ENCODE data around the gene PSMB5. TPM values are rescaled to one million over a fixed set of nuclear protein-coding genes. Genes with fewer than 3 reads are reported as not detected.

The PSMB5 gene
- total and polyA plus RNA-seq, 4 experiments from 2014 or later = 31.4 to 56.6 (median 43.3) TPM

GRCh38 chr14:22991852-22992251 is 42.8 kb downstream of the PSMB5 start:
- intact Hi-C loops (cut with micrococcal nuclease) = no loop called here
- peaks cover 10 to 18% of the 10 kb centered on the region in 2 donors for H3K36me3 Mint-ChIP-seq
- POLR2A ChIA-PET (ENCODE audit: partially characterized antibody) = no interaction called here

GRCh38 chr14:22987291-22987690 is 47.4 kb downstream of the PSMB5 start:
- H3K4me3 Mint-ChIP-seq = no peak overlapping the region
- CTCF ChIA-PET (ENCODE audit: partially characterized antibody) = interaction anchor here (0.8 to 38.6 kb wide), 25 partner anchors 8 to 200 kb away, joined by 3 to 1070 read pairs (median 8); partner anchors contain the start of genes CDH24, HAUS4, PRMT5 and PSMB11
- POLR2A ChIA-PET (ENCODE audit: partially characterized antibody) = interaction anchor here (1.1 to 3.5 kb wide), 6 partner anchors 20 to 435 kb away, joined by 3 to 82 read pairs (median 7); partner anchors contain the start of genes CDH24 and PSMB5
- H3K27me3 Mint-ChIP-seq = no peaks in the 10 kb centered on the region
- no peaks in the 10 kb centered on the region for H3K27me3 ChIP-seq (ENCODE audit: insufficient read depth, low read length)
- H3K36me3 Mint-ChIP-seq = peaks cover 3 to 17% of the 10 kb centered on the region in 2 donors
- no peak overlapping the region for H3K27ac ChIP-seq (ENCODE audit: low read depth, low read length)
- H3K4me1 ChIP-seq (ENCODE audit: insufficient read depth, low read length) = peaks cover 8% of the 10 kb centered on the region
- intact Hi-C loops (cut with micrococcal nuclease) = loop anchor here (2.0 kb wide), 1 partner anchor 200 kb away; no protein-coding TSS in a partner anchor
- no peak overlapping the region for H3K27ac Mint-ChIP-seq
- peaks cover 0 to 4% (median 0%) of the 10 kb centered on the region in 4 donors for H3K4me1 Mint-ChIP-seq
- H3K4me3 ChIP-seq (ENCODE audit: low read length in 2 of 2) = no peak overlapping the region
- no peak for DNase-seq
- H3K36me3 ChIP-seq (ENCODE audit: insufficient read depth, low read length) = no peaks in the 10 kb centered on the region
- H3K9me3 Mint-ChIP-seq = peaks cover 0 to 3% (median 0%) of the 10 kb centered on the region in 8 donors
- H3K9me3 ChIP-seq (ENCODE audit: control insufficient read depth in 1 of 2, low read length in 2 of 2) = no peaks in the 10 kb centered on the region

More at GRCh38 chr14:22991852-22992251, 42.8 kb downstream of the PSMB5 start:
- Histone ChIP-seq H3K9me3 (ENCODE audit: control insufficient read depth in 1 of 2, low read length in 2 of 2) (no peaks in the 10 kb centered on the region), H3K36me3 (ENCODE audit: insufficient read depth, low read length) (no peaks in the 10 kb centered on the region), H3K27ac (ENCODE audit: low read depth, low read length) (no peak overlapping the region), H3K27me3 (ENCODE audit: insufficient read depth, low read length) (no peaks in the 10 kb centered on the region), H3K4me3 (ENCODE audit: low read length in 2 of 2) (no peak overlapping the region), H3K4me1 (ENCODE audit: insufficient read depth, low read length) (no peaks in the 10 kb centered on the region)
- Mint-ChIP-seq H3K9me3 (peaks cover 0 to 3% (median 0%) of the 10 kb centered on the region in 8 donors), H3K27ac (no peak overlapping the region), H3K4me1 (peaks cover 0 to under 1% (median 0%) of the 10 kb centered on the region in 4 donors), H3K27me3 (no peaks in the 10 kb centered on the region), H3K4me3 (no peak overlapping the region)
- CTCF ChIA-PET (ENCODE audit: partially characterized antibody) = interaction anchor here (0.8 to 38.6 kb wide), 5 partner anchors 9 to 68 kb away, joined by 3 to 1070 read pairs (median 8); partner anchors contain the start of gene CDH24
- no peak for DNase-seq

DNA sequence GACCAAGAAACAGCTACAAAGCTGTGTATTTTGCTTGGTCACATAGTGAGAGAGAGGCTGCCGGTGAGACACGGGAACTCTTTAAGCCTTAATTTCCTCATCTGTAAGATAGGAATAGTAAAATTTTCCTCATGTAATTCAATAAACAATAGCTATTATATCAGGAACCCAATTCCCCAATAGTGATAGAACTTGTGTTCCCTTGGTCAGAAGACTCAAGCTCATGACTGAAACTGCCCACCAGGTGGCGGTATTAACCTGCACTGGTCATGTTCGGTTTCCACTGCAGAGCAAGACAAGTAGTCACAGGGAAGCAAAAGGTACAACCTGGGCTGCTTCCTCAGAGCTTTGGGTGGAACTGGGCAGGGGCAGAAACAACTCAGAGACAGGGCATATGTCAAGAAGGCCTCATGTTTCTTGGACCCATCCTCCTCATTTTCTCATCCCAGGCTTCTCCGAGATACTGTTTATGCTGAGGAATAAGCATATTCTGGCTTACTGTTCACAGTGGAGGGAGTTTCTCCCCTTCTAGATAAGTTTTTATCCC is 48.1 kb downstream of the PSMB5 start:
- intact Hi-C loops (cut with micrococcal nuclease) = loop anchor here (1.0 to 2.0 kb wide), 4 partner anchors 49 to 429 kb away; no protein-coding TSS in a partner anchor
- Mint-ChIP-seq H3K36me3 (peaks cover 3 to 16% of the 10 kb centered on the region in 2 donors), H3K9me3 (peaks cover 0 to 3% (median 0%) of the 10 kb centered on the region in 8 donors), H3K4me1 (peaks cover 0 to 4% (median 0%) of the 10 kb centered on the region in 4 donors), H3K4me3 (no peak overlapping the region), H3K27ac (peak overlapping the region in 1 of 7 donors; percentile 41), H3K27me3 (no peaks in the 10 kb centered on the region)
- Histone ChIP-seq H3K36me3 (ENCODE audit: insufficient read depth, low read length) (no peaks in the 10 kb centered on the region), H3K4me3 (ENCODE audit: low read length in 2 of 2) (no peak overlapping the region), H3K9me3 (ENCODE audit: control insufficient read depth in 1 of 2, low read length in 2 of 2) (no peaks in the 10 kb centered on the region), H3K27ac (ENCODE audit: low read depth, low read length) (no peak overlapping the region), H3K27me3 (ENCODE audit: insufficient read depth, low read length) (no peaks in the 10 kb centered on the region), H3K4me1 (ENCODE audit: insufficient read depth, low read length) (peaks cover 8% of the 10 kb centered on the region)
- ChIA-PET CTCF (ENCODE audit: partially characterized antibody) (interaction anchor here (0.6 to 38.6 kb wide), 50 partner anchors 9 to 415 kb away, joined by 3 to 1070 read pairs (median 4); partner anchors contain the start of genes ACIN1, C14orf119, CDH24 and DAD1), POLR2A (ENCODE audit: partially characterized antibody) (interaction anchor here (0.8 to 3.5 kb wide), 12 partner anchors 8 to 434 kb away, joined by 3 to 82 read pairs (median 5); partner anchors contain the start of genes CDH24 and PSMB5)
- peak; percentile 80 to 86 (median 81) for DNase-seq

GRCh38 chr14:22985894-22986507 is 48.7 kb downstream of the PSMB5 start:
- H3K4me3 Mint-ChIP-seq = no peak overlapping the region
- ChIA-PET POLR2A (ENCODE audit: partially characterized antibody) (interaction anchor here (0.8 to 3.5 kb wide), 12 partner anchors 9 to 433 kb away, joined by 3 to 82 read pairs (median 5); partner anchors contain the start of genes CDH24 and PSMB5), CTCF (ENCODE audit: partially characterized antibody) (interaction anchor here (0.6 to 38.6 kb wide), 50 partner anchors 9 to 415 kb away, joined by 3 to 1070 read pairs (median 4); partner anchors contain the start of genes ACIN1, C14orf119, CDH24 and DAD1)
- H3K36me3 Mint-ChIP-seq = peaks cover 3 to 16% of the 10 kb centered on the region in 2 donors
- Histone ChIP-seq H3K4me1 (ENCODE audit: insufficient read depth, low read length) (peaks cover 11% of the 10 kb centered on the region), H3K4me3 (ENCODE audit: low read length in 2 of 2) (no peak overlapping the region), H3K9me3 (ENCODE audit: control insufficient read depth in 1 of 2, low read length in 2 of 2) (no peaks in the 10 kb centered on the region), H3K27me3 (ENCODE audit: insufficient read depth, low read length) (no peaks in the 10 kb centered on the region), H3K36me3 (ENCODE audit: insufficient read depth, low read length) (no peaks in the 10 kb centered on the region), H3K27ac (ENCODE audit: low read depth, low read length) (no peak overlapping the region)
- H3K27me3 Mint-ChIP-seq = no peaks in the 10 kb centered on the region
- intact Hi-C loops (cut with micrococcal nuclease) = loop anchor here (1.0 to 2.0 kb wide), 4 partner anchors 49 to 429 kb away; no protein-coding TSS in a partner anchor
- peaks cover 0 to 4% (median 0%) of the 10 kb centered on the region in 4 donors for H3K4me1 Mint-ChIP-seq
- H3K9me3 Mint-ChIP-seq = peaks cover 0 to 3% (median 0%) of the 10 kb centered on the region in 8 donors
- no peak overlapping the region for H3K27ac Mint-ChIP-seq
- no peak for DNase-seq

DNA sequence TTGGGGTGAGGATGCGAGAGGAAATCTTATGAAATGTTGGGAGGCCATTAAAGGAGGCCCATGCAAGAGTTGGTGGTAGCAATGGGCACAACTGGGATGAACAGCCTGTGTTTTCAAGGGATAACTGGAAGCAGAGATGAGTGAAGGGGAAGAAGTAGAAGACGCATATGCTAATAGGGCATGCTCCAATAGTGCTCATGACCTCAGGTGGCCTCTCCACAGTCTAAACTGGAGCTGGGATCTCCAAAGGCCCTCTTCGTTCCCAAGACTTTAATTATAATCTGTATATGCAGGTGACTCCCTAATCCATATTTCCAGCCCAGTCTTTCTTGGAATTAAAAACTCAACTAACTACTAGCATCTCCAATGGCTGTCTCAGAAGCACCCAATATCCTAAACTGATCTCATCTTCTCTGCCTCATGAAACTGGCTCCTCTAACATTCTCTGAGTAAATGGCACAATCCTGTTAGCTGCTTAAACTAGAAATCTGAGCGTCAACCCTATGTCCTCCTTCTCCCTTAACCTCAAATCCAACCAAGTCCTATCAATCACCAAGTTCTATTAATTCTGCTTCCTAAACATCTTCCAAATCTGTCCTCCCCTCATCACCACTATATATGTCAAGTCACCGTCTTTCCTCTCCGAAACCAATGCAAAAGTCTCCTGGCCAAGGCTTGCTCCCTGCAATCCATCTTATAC is 49.6 kb downstream of the PSMB5 start:
- Mint-ChIP-seq H3K4me1 (peaks cover 0 to 8% (median 2%) of the 10 kb centered on the region in 4 donors), H3K36me3 (peaks cover 2 to 15% of the 10 kb centered on the region in 2 donors), H3K9me3 (peaks cover 0 to 3% (median 0%) of the 10 kb centered on the region in 8 donors), H3K4me3 (peak overlapping the region in 1 of 8 donors; percentile 2), H3K27me3 (no peaks in the 10 kb centered on the region), H3K27ac (peak overlapping the region in 2 of 7 donors; percentile 2 to 14)
- ChIA-PET CTCF (ENCODE audit: partially characterized antibody) (interaction anchor here (1.1 to 38.6 kb wide), 13 partner anchors 10 to 414 kb away, joined by 3 to 1070 read pairs (median 20); partner anchors contain the start of genes CDH24, DAD1, HAUS4 and PRMT5), POLR2A (ENCODE audit: partially characterized antibody) (interaction anchor here (0.6 to 4.1 kb wide), 5 partner anchors 10 to 272 kb away, joined by 4 to 82 read pairs (median 9); partner anchors contain the start of gene CDH24)
- intact Hi-C loops (cut with micrococcal nuclease) = loop anchor here (5.0 kb wide), 1 partner anchor 113 kb away; the partner anchor contains the start of gene LRP10
- H3K9me3 ChIP-seq (ENCODE audit: control insufficient read depth in 1 of 2, low read length in 2 of 2) = no peaks in the 10 kb centered on the region
- H3K27me3 ChIP-seq (ENCODE audit: insufficient read depth, low read length) = no peaks in the 10 kb centered on the region
- H3K4me1 ChIP-seq (ENCODE audit: insufficient read depth, low read length) = peaks cover 17% of the 10 kb centered on the region
- no peaks in the 10 kb centered on the region for H3K36me3 ChIP-seq (ENCODE audit: insufficient read depth, low read length)
- no peak overlapping the region for H3K4me3 ChIP-seq (ENCODE audit: low read length in 2 of 2)
- DNase-seq = no peak
- no peak overlapping the region for H3K27ac ChIP-seq (ENCODE audit: low read depth, low read length)

DNA sequence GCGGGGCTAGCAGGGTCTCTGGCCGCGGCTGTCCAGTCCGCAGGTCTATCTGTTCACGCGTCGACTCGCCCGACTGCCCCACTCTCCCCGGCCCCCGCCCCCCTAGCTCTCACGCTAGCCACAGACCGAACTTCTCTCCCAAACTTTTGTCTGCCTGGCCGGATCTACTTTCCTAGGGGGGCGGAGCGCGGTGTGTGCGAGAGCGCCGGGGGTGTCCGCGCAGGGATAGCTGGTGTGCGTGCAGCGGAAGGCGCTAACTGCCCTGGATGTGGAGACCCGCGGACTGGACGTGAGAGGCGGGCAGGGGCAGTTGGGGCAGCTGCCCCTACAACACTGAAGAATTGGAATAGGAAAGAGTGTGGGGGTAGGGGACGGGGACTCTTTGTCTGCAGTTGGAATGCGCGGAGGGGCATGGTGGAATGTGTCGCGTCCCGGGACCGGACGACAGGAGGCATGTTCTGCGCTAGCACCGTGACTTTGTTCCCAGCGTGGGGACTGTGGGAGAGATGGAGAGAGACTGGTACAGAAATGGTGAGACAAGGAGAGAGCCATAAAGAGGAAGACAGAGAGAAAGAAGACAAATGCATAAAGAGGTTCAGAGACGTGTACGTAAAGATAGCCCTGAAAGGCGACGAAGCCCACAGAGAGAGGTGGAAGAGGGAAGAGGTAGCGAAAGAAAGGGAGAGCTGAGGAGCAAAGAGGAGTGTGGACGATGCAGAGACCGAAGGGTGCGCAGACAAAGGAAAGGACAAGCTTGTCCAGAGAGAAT is 52.0 kb downstream of the PSMB5 start, which contains the start of gene AJUBA:
Gene AJUBA (minus strand): TSS at position 75 of the 769 bp plus-strand sequence. CDS start 285 bp downstream, outside the sequence.
- Histone ChIP-seq H3K9me3 (ENCODE audit: control insufficient read depth in 1 of 2, low read length in 2 of 2) (no peaks in the 10 kb centered on the region), H3K27me3 (ENCODE audit: insufficient read depth, low read length) (no peaks in the 10 kb centered on the region), H3K4me1 (ENCODE audit: insufficient read depth, low read length) (peaks cover 19% of the 10 kb centered on the region), H3K4me3 (ENCODE audit: low read length in 2 of 2) (peak within 1 kb of the TSS; percentile 76 to 92), H3K27ac (ENCODE audit: low read depth, low read length) (peak within 1 kb of the TSS; percentile 11), H3K36me3 (ENCODE audit: insufficient read depth, low read length) (no peaks in the 10 kb centered on the region)
- Mint-ChIP-seq H3K4me1 (peaks cover 3 to 14% (median 6%) of the 10 kb centered on the region in 4 donors), H3K36me3 (peaks cover 0 to 5% of the 10 kb centered on the region in 2 donors), H3K9me3 (peaks cover 0 to 3% (median 0%) of the 10 kb centered on the region in 8 donors), H3K4me3 (peak within 1 kb of the TSS in 4 of 8 donors; percentile 79 to 83 (median 82)), H3K27ac (peak within 1 kb of the TSS in 2 of 7 donors; percentile 34 to 52), H3K27me3 (no peaks in the 10 kb centered on the region)
- peak; percentile 66 to 80 (median 68) for DNase-seq
- intact Hi-C loops (cut with micrococcal nuclease) = loop anchor here (1.0 to 5.0 kb wide), 7 partner anchors 9 to 412 kb away; partner anchors contain the start of gene LRP10
- CTCF ChIA-PET (ENCODE audit: partially characterized antibody) = interaction anchor here (0.8 to 38.6 kb wide), 16 partner anchors 10 to 426 kb away, joined by 3 to 1070 read pairs (median 4); partner anchors contain the start of genes CDH24, HAUS4, PRMT5 and REM2
- POLR2A ChIA-PET (ENCODE audit: partially characterized antibody) = interaction anchor here (0.6 to 4.1 kb wide), 16 partner anchors 9 to 426 kb away, joined by 3 to 30 read pairs (median 5); partner anchors contain the start of genes ACIN1, C14orf119, DAD1 and HAUS4

All from CD4-positive, alpha-beta memory T cell (primary cell).